ENCODE data around the gene RNF182.
A peak's percentile ranks its signal among the peaks of the same experiment; 100 is the strongest.
"Not testable (repeated sequence)": the region's sequence is repeated elsewhere in the genome, so short reads cannot be mapped to it uniquely, and the experiment has no call there.

The RNF182 gene, protein sequence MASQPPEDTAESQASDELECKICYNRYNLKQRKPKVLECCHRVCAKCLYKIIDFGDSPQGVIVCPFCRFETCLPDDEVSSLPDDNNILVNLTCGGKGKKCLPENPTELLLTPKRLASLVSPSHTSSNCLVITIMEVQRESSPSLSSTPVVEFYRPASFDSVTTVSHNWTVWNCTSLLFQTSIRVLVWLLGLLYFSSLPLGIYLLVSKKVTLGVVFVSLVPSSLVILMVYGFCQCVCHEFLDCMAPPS

DNA sequence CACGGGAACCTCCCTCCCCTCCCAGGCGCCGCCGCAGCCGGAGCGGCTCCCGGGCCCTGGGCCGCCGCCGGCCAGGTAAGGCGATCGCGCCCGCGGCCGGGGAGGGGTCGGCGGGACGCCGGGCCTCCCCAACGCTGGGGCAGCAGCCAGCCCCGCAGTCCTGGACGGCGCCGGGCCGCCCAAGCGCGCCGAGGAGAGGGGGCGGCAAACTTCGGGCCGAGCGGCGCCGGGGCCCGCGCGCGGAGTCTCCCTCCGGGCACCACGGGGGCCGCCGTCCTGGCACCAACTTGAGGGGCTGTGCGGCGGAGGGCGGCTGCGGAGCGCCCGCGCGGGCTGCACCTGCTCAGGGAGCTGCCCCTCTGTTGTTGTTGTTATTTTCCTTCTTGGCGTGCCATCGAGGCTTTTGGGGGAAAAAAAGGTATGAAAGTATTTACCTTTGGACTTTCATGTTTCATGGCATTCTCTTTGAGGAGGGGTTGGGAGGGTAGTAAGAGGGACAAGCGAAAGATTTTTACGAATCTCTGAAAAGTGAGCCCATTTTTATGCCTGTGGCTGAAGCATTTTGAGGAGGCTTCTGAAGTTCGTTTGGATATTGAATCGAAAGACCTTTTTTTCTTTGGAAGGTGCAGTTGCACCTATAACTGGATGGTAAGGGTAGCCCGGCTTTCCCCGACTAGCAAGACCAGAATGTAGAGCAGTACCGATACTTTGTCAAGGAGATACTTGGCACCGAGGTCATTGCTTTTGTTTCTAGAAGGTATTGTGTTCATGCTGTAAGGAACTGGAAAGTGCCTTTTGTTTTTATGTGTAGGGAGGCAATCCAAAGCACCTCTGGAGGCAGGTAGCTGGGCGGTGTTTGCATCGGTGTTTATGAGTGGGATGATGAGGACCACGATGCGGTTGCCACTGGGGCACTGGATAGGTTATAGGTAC lies at the start of gene RNF182:
RNF182 (plus strand) TSS at position 4 of the 933 bp plus-strand sequence. CDS start 52,168 bp downstream, outside the sequence.
- DNase-seq (ENCODE audit: low spot score) = no peak

DNA sequence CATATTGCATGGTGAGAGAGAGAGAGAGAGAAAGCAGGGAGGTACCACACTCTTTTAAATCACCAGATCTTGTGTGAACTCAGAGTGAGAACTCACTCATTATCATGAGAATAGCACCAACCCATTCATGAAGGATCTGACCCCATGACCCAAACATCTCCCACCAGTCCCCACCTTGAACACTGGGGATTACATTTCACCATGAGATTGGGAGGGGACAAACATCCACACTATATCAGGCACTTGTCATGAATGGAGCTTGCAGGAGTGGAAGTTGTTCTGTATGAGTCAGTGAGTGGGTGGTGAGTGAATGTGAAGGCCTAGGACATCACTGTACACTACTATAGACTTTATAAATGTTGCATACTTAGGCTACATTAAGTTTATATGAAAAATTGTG lies 47.7 kb upstream of the RNF182 start:
- DNase-seq (ENCODE audit: low spot score) (no peak), FAIRE-seq (no peak)

More for the DNA sequence above, at the start of gene RNF182:
- no peak for FAIRE-seq

DNA sequence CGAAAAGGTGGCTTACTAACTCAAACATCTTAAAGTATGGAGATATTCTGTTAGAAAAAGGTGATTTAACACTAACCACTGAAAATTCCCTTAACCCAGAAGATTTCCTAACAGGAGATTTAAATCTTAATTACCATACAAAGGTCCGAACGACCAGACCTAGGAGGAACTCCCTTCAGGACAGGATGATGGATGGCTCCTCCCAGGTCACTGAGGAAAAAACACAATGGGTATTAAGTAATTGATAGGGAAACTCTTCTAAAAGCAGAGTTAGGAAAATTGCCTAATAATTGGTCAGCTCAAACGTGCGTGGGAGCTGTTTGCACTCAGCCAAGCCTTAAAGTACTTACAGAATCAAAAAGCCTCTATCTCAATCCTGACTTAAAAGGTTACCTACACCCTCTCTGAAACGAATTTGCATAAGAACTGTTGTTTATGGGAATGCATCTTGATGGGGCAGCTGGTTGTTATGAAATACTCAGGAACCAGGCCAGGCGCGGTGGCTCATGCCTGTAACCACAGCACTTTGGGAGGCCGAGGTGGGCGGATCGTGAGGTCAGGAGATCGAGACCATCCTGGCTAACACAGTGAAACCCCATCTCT lies 44.6 kb upstream of the RNF182 start:
- FAIRE-seq = not testable (repeated sequence)

DNA sequence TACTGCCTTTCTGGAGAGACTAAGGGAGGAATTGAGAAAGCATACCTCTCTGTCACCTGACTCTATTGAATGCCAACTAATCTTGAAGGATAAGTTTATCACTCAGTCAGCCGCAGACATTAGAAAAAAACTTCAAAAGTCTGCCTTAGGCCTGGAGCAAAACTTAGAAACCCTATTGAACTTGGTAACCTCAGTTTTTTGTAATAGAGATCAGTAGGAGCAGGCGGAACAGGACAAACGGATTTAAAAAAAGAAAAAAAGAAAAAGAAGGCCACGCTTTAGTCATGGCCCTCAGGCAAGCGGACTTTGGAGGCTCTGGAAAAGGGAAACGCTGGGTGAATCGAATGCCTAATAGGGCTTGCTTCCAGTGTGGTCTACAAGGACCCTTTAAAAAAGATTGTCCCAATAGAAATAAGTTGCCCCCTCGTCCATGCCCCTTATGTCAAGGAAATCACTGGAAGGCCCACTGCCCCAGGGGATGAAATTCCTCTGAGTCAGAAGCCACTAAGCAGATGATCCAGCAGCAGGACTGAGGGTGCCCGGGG lies 43.1 kb upstream of the RNF182 start:
- FAIRE-seq (no peak), DNase-seq (ENCODE audit: low spot score) (no peak)

More for the DNA sequence above, 44.6 kb upstream of the RNF182 start:
- not testable (repeated sequence) for DNase-seq (ENCODE audit: low spot score)

DNA sequence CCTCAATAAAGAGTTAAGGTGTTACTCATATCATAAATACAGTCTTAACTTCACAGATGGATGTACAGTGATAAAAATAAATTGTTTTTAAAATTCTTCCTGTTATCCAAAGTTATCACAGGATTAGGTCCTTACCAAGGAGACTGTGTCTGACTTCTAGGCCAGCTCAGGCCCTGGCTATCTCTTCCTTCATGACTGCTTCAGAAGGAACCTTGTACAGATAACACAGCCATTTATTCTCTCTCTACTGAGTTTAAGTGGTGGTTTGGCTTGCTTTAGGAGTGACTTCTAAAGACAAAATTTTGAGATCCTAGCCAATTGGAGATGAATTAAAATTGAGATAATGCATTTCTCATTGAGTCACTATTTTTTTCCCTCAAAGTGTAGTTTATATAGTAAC lies 40.8 kb upstream of the RNF182 start:
- no peak for FAIRE-seq
- DNase-seq (ENCODE audit: low spot score) = no peak

DNA sequence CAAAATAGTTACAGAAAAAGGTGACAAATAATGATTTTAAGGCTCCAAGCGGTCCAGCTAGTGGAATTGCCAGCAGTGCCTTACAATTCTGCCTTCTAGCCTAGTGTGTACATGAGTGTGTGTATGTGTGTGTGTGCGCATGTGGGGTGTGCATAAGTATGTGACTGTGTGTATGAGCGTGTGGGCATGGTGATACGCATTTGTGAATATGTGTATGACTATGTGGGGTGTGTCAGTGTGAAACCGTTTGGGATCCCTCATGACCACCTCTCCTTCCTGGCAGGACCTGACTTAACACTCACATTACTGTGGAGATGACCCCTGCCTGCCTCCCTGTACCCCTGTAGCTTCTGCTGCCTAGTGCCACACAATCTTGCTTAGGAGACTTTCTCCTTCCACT lies 40.4 kb upstream of the RNF182 start:
- no peak for FAIRE-seq
- DNase-seq (ENCODE audit: low spot score) = no peak

DNA sequence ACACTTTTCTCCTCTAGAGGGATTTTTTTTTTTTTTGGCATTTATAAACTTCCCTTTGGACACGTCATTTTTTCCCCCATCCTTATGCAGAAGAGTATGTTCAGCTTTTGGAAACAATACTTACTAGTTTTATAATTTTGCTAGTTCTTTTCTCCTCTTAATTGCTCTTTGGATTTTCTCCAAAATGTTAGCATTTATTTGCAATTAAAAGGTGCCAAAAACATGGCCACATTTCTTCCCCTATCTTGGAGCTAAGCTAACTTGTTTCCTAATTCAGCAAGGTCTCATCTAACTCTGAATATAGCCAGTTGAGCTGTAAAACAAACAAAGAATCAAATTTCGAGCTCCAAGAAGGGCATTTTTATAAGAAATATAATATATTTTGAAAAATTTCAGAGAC lies 39.2 kb upstream of the RNF182 start:
- DNase-seq (ENCODE audit: low spot score) = no peak
- no peak for FAIRE-seq

DNA sequence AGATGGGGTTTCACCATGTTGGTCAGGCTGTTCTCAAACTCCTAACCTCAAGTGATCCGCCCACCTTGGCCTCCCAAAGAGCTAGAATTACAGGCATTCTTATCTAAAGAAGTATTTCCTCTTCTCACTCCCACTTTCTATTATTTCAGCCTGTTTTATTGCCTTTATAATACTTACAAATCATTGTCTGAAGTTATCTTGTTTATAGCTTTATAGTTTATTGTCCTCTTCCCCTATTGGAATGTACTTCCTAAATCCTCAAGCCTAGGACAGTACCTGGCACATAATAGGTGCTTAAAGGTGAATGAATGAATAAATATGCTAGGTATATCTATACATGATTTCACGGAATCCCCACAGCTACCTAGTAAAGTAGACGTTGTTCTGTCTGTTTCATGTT lies 37.8 kb upstream of the RNF182 start:
- FAIRE-seq = no peak

DNA sequence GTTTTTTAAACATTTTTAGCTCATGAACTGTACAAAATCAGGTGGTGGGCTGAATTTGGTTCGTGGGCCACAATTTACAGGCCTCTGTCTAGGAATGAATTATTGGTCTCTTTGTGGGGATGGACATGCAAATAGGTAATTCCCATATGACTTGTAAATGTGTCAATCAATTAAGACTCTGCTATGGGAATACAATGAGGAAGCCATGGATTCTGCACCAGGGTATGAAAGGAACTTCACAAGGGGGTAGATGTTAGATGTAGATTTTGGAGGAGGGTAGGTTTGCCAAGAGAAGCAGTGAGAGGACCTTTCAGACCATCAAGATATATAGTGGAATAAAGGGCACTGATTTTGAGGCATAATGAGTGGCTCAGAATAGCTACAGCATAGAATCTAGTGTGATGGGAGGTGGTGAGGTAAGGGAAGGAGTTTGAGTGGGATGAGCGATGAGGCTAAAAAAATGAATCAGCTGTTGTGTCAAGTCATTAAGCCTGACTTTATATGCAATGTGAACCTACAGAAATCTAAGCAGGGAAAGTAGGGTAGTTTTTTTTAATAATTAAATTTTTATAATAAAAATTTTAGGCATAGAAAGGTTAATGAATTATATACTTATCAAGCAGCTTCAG lies 32.6 kb upstream of the RNF182 start:
- DNase-seq (ENCODE audit: low spot score) = no peak
- FAIRE-seq = no peak

More for the DNA sequence above, 37.8 kb upstream of the RNF182 start:
- DNase-seq (ENCODE audit: low spot score) = no peak

DNA sequence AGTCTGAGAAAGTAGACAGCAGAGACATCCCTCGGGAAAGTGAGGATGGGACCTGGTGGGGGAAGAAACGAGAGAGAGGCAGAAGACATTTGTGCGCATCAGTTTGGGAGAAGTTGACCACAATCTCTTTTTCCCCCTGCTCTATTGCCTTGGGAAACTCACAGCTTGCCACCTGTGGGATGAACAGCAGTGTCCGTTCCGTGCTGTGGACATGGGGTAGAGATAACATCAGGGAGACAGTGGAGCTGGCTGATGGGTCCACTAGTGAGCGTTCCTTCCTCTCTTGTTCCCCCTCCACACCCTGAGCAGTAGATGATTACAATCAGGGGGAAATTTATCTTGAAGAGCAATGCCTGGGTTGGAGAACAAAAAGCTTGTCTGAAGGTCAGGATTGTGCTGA lies 21.8 kb upstream of the RNF182 start:
- FAIRE-seq (no peak), DNase-seq (ENCODE audit: low spot score) (no peak)

DNA sequence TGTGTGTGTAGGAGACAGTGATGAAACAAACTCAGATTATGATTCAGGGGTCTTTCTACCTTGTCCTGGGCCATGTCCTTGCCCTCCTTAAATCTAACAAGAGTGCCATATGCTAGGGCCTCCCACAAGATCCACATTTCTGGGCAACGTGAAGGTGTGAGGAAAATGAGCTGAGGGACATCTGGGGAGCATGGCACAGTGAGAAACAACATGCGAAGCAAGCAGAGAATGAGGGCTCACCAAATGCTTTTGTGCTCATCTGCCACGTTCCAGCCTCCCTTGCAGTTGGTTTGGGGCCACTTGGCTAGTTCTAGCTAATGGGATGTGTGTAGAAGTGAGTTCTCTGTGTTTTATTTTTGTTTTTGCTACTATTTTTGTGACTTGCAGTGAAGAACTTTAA lies 21.4 kb upstream of the RNF182 start:
- no peak for DNase-seq (ENCODE audit: low spot score)
- no peak for FAIRE-seq

DNA sequence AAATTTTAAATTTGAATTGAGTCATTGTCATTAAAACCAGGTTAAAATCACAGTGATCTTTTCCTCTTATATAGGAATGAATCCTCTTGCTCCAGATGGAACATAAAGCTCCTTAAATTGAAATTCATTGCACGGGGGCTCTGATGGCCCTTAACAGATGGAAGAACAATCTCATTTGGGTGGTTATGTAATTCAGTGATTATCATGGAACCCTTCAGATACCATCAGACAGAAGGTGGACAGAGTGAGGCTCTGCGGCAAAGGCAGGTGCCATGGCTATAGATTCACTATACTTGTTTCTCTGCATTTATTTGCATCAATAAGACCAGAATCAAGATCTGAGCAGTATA lies 17.8 kb upstream of the RNF182 start:
- FAIRE-seq (no peak), DNase-seq (ENCODE audit: low spot score) (no peak)

DNA sequence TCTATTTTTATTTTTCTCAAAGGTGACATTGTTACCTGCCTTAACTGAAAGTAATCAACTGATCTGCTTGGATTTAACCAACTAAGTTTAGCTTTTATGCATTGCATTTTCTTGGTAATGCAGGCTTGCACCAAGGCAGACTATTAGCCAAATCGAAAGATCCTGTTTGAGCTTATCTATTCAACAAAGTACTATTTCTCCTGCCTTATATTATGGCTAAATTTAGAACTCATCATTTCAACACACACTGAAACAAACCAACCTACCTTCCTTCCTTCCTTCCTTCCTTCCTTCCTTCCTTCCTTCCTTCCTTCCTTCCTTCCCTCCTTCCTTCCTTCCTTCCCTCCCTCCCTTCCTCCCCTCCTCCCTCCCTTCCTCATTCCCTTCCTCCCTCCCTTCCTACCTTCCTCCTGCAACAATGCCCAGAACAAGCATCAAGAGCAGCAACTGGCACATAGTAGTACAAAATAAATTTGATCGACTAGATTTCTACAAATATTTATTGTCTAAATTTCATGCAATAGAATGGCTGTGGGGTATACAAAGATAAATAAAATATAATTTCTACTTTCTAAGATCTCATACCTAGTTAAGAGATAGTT lies 17.0 kb upstream of the RNF182 start:
- FAIRE-seq (no peak), DNase-seq (ENCODE audit: low spot score) (no peak)

DNA sequence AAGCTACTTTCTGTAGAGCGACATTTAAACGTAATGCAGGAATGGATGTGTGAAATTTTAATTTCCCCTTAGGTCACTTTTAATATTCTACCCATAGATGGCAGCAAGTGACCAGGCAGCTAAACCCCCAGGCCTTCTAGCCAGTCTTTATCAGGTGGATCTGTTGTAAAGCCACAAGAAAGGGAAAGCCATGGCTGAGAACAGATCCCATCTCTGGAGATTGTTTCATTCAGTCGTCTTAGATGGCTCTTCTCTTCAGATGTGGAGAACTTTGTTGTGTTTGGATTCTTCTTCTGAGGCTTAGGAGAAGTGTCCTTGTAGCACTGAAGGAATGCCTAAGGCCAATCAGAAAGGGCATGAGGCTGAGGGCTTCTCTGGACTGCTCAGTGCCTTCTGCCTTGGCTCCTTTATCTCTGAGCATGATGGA lies 15.8 kb upstream of the RNF182 start:
- FAIRE-seq = peak; percentile 64

DNA sequence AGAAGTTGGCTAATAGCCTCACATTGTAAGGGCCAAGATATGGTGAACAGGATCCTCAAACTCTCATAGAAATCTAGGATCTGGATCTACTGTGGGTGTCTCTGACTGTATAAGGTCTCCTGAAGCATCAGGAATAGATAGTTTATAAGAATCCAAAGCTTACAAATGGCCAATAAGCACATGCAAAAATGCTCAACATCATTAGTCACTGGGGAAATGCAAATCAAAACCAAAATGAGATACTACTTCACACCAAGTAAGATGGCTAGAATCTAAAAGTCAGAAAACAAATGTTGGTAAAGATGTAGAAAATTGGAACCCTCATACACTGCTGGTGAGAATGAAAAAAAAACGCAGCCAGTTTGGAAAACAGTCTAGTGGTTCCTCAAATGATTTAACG lies 14.3 kb upstream of the RNF182 start:
- FAIRE-seq (no peak), DNase-seq (ENCODE audit: low spot score) (no peak)

More for the DNA sequence above, 15.8 kb upstream of the RNF182 start:
- peak; percentile 46 for DNase-seq (ENCODE audit: low spot score)

DNA sequence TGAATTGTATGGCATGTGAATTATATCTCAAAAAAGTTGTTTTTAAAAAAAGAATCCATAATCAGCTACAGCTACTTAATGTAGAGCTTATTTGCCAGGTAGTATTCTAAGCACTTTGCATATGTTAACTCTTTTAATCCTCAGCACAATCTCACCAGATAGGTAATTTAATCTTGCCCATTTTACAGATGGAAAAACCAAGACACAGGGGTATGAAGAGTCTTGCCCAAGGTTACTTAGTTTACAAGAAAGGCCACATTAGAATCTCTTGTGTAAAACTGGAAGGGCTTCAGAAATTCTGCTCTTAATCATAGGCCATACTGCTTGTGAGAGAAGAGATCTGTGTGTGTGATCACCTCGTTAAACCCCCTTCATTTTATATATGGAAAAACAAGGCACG lies 13.4 kb upstream of the RNF182 start:
- FAIRE-seq (no peak), DNase-seq (ENCODE audit: low spot score) (no peak)

DNA sequence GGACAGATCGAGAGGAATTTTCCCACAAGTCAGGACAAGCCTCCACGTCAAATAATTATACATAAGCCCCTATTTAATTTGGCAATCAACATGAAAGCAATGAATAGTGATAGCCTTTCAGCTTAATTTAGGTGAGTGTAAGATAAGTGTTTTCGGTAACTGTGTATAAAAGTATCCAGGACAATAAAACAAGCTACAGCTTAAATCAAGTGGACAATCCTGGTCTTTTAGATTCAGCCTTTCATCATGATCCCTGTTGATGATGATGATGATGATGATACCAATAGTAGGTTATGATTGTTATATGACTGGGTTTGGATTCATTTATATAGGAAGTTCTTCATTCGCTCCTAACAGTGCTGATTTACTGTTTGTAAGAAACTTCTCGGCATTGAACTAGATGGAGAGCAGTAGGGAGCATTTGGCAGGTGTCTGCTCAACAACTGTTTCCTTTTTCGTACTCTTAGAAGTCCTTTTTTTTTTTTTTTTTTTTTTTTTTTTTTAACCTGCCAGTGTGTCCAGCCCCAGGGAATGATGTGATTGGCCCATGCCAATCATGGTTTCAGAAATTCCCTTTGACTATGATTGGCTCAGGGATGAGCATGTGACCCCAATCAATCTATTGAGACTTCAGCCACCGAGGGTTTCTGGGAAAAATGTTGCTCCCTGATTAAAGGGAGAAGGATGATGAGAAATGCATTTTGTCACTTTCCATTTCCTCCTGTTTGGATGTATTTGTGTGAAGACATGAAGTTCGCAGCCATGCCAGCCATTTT lies 11.3 kb upstream of the RNF182 start:
- FAIRE-seq = no peak
- DNase-seq (ENCODE audit: low spot score) = no peak

DNA sequence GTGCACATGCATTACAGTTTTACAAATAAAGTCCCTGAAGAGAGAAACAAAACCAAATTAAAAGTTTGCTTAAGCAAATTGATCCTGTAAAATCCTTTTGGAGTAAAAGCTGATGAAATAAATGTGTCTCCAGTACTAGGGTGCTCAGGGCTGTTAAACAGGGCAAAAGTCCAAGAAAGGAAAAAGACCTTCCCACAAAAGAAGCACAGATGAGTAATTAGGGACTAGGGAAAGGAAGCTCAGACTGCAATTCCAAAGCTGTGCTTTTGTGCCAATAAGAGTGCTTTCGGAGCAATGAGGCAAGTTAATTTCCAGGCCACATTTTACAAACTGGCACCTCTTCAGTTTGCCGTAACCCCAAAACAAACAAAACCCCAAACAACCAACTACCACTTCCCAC lies 10.4 kb upstream of the RNF182 start:
- DNase-seq (ENCODE audit: low spot score) = no peak
- no peak for FAIRE-seq

DNA sequence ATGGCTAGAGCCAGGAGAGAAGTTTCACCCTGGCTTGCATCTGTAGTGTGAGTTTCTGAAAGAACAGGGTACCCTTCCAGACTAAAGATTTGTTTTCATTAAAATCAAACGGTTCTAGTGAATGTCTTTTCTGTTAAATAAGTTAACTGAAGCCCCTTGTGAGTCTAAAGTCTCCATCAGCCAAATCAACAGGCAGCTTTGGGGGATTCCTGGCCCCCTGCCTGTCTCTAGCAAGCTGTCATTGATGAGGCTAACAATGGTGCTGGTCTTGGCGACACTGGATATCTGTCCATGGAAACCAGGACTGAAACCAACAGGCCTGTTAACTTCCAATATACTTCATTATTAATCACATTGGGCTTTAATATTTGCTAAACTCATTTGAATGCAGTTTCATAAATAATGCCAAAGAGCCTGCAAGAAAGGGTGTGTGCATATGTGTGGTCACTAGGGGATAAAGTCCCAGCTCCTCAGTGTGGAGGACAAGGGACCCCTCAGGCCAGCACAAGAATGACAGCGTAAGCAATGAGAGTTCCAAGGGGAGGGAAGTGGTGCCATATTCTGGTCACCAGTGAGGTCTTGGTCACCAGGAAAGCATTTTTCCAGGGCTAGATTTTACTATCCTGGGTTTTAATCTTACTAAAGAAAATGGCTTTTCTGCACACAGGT lies 9.1 kb upstream of the RNF182 start:
- FAIRE-seq (no peak), DNase-seq (ENCODE audit: low spot score) (no peak)
